ENCODE data around the gene MBNL2. TPM values are rescaled to one million over a fixed set of nuclear protein-coding genes. Genes with fewer than 3 reads are reported as not detected.
A peak's percentile ranks its signal among the peaks of the same experiment; 100 is the strongest.

The MBNL2 gene
- total and polyA plus RNA-seq, 5 experiments from 2014 or later: 12.2 to 35.4 (median 14.5) TPM

DNA sequence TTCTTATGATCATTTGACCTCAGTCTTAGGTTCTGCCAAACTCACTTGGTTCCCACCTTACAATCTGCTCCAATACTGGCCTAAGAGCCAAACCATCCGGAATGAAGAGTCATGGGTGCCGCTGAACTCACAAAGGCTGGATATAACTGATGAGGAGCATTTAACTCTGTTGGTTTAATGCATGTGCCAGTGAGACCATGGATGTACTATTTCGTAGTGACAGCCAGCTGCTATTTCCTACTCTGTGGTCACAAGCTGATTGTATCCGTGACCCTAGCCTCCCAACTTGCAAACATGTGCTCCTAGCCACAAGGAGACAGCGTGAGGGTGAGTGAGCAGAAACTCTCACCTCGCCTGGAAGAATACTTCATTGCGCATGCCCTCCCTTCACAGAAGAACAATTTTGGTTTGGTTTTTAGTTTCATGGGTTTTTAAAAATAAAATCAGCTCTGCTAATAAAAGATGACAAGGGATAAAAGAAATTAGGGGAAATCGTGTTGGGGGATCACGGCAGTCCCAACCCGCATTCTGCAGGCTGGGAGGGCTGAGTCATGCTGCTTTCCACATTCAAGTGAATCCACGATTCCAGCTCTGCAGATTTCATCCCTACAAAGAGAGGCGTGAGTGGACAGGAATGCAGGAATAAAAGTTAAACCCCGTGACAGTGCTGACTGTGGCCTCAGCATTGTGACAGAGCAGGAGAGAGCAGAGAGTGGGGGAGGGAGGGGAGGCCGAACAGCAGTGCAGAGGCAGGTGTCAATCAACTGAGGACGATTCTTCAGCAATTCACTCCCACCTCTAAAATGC lies 145.1 kb downstream of the MBNL2 start:
- ATAC-seq: no peak
- Mint-ChIP-seq H3K4me1 (peaks cover 15 to 25% (median 20%) of the 10 kb centered on the region in 4 donors), H3K27ac (peak overlapping the region in 5 of 10 donors; percentile 19 to 80 (median 29)), H3K9me3 (no peaks in the 10 kb centered on the region), H3K27me3 (no peaks in the 10 kb centered on the region), H3K36me3 (peaks cover 12 to 71% (median 32%) of the 10 kb centered on the region in 3 donors), H3K4me3 (peak overlapping the region in 3 of 10 donors; percentile 17 to 48 (median 37))
- no peak for DNase-seq
- POLR2A ChIA-PET: no interaction called here

DNA sequence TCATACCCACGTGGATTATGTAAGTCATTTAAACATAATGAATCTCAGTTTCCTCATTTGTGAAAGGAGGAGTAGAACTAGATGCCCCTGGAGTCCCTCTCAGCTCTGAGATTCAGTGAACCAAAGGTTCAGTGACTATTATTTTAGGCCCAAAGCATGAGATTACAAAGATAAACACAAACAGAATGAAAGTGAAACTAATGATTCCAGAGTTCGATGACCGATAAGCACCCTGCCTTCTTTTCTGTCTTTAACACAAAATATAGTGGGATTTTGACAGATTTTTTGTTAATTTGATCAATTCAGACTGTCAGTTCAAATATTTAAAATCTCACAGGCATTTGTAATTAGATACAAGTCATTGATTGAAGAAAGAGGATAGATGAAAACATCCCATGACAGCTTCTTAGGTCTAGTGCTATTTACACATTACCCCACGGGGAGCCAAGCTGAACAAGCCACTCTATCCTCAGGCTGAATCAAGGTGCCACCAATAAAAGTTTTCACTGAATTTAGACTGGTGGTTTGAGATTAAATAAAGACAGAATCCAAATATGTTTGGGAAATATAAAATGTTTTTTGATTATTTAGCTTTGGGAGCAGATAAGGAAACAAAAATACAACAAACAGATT lies 147.2 kb downstream of the MBNL2 start:
- Mint-ChIP-seq H3K36me3 (peaks cover 4 to 56% (median 24%) of the 10 kb centered on the region in 3 donors), H3K4me1 (peaks cover 13 to 25% (median 20%) of the 10 kb centered on the region in 4 donors), H3K9me3 (no peaks in the 10 kb centered on the region), H3K27me3 (no peaks in the 10 kb centered on the region), H3K27ac (peak overlapping the region; percentile 73 to 97 (median 89)), H3K4me3 (peak overlapping the region; percentile 71 to 93 (median 87))
- peak in 1 of 2 donors; percentile 35 for ATAC-seq
- POLR2A ChIA-PET: interaction anchor here (0.7 to 2.2 kb wide), 3 partner anchors 10 to 64 kb away, joined by 3 to 9 read pairs (median 5); partner anchors contain the start of gene RAP2A
- peak in 3 of 10 donors; percentile 14 to 21 (median 15) for DNase-seq

DNA sequence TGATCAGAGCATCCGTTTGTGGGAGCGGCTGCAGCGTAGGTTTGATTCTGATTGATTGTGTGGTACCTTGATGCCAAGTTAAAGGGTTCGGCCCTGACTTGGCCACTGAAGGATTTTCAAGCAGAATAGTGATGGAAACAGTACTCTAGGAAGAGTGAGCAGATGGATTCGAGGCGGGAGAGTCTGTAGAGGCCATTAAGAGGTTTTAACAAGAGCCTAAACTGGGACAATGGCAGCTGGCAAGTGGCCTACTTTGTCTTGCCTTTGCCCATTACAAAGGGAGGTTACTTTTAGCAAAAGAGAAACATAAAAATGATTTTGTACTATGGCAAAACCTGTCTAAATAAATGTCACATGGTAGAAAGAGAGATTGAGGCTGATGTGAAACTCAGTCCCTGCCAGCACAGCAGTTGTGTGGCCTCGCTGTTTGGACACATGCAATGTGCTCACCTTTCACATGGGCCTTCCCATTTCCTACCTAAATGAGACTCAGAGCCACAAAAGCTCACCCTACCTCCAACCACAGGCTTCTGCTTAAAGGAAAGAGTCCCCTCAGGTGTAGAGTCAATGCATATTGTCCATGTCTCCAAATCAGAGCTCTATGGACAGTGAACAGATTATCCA lies 149.5 kb downstream of the MBNL2 start:
- no peak overlapping the region for H3K27ac Mint-ChIP-seq
- no peaks in the 10 kb centered on the region for H3K9me3 Mint-ChIP-seq
- no peaks in the 10 kb centered on the region for H3K27me3 Mint-ChIP-seq
- no peak overlapping the region for H3K4me3 Mint-ChIP-seq
- H3K36me3 Mint-ChIP-seq: peaks cover 0 to 57% (median 31%) of the 10 kb centered on the region in 3 donors
- H3K4me1 Mint-ChIP-seq: peaks cover 13 to 25% (median 20%) of the 10 kb centered on the region in 4 donors
- DNase-seq: no peak
- POLR2A ChIA-PET: no interaction called here
- ATAC-seq: no peak

DNA sequence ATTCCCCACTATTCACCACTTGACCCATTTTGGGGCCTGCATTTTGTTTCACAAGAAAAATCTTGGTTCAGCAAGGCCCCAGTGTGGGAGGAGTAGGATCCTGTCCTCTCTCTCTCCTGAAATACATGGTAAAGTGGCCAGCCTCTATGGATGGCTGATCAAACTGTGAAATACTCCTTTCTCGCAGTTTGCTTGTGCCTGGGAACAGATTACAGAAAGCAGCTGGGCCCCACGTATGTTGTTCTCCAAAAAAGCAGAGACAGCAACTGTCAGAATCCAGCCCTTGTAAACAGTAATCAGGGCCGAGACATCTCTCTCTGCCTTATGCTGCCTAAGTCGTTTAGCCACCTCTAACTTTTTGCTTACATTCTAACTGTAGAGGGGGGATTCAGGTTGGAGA lies 150.8 kb downstream of the MBNL2 start:
- peak overlapping the region in 1 of 10 donors; percentile 9 for H3K27ac Mint-ChIP-seq
- H3K4me3 Mint-ChIP-seq: no peak overlapping the region
- DNase-seq (no peak), ATAC-seq (no peak)
- POLR2A ChIA-PET: no interaction called here
- no peaks in the 10 kb centered on the region for H3K27me3 Mint-ChIP-seq
- no peaks in the 10 kb centered on the region for H3K9me3 Mint-ChIP-seq
- peaks cover 0 to 57% (median 26%) of the 10 kb centered on the region in 3 donors for H3K36me3 Mint-ChIP-seq
- H3K4me1 Mint-ChIP-seq: peaks cover 9 to 14% (median 13%) of the 10 kb centered on the region in 4 donors

DNA sequence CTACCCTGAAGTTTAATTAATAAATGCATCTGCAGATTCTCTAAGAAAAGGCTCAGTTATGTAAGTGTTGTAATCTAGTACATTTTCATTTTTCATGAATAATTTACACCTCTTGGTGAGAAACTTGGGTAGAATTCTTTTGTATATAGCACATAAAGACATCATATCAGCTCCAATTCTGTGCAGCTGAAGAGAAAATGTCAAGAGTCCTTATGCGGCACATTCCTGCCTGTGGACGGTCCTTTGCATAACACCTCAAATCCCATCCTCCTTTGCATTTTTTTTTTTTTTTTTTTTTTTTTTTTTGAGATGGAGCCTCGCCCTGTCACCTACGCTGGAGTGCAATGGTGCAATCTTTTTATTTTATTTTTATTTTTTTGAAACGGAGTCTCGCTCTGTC lies 151.7 kb downstream of the MBNL2 start:
- POLR2A ChIA-PET: interaction anchor here (0.6 kb wide), 1 partner anchor 9 kb away, joined by 3 read pairs; no protein-coding TSS in a partner anchor
- Mint-ChIP-seq H3K27ac (peak overlapping the region in 1 of 10 donors; percentile 37), H3K4me1 (peaks cover 6 to 9% (median 7%) of the 10 kb centered on the region in 4 donors), H3K27me3 (no peaks in the 10 kb centered on the region), H3K9me3 (no peaks in the 10 kb centered on the region), H3K36me3 (peaks cover 0 to 57% (median 26%) of the 10 kb centered on the region in 3 donors), H3K4me3 (no peak overlapping the region)
- DNase-seq (no peak), ATAC-seq (no peak)

DNA sequence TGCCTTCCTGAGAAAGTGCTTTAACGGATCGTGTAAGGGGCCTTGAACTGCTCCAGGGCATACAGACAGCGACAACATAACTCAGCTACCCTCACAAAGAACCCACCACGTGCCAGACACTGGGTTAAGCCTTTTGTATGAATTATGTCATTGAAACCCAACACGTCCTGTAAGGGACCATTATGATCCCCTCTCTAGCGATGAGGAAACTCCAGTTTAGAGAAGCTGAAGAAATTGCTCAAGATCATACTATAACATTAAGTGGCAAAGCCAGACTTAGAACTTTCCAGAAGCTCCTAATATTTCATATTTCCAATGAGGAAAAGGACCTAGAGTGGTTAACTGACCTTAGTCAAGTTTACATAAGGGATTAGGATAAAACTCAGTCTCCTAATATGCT lies 154.8 kb downstream of the MBNL2 start:
- Mint-ChIP-seq H3K4me3 (no peak overlapping the region), H3K9me3 (no peaks in the 10 kb centered on the region), H3K36me3 (peaks cover 0 to 64% (median 35%) of the 10 kb centered on the region in 3 donors), H3K27me3 (no peaks in the 10 kb centered on the region), H3K27ac (no peak overlapping the region), H3K4me1 (peaks cover 0 to 6% (median 2%) of the 10 kb centered on the region in 4 donors)
- no peak for DNase-seq
- ATAC-seq: no peak
- POLR2A ChIA-PET: no interaction called here

DNA sequence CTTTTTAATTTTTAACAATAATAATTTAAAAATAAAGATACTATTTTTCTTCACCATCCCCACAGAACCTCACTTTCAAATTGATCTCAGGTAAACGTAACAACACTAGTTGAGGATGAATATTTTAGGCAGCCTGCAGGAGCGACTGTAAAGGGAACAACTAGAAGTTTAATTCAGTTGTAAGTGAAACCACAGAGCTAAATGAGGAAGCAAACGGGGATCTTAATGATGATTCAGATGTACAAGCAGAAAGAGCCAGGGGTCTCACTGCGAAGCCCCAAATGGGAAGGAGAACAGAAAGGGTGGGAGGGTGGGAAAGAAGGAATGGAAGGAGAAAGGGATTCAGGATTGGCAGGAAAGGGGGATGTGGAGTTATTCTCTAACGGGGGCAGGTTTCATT lies 157.3 kb downstream of the MBNL2 start:
- no peak overlapping the region for H3K4me3 Mint-ChIP-seq
- H3K4me1 Mint-ChIP-seq: peaks cover 4 to 8% (median 5%) of the 10 kb centered on the region in 4 donors
- ATAC-seq: no peak
- H3K9me3 Mint-ChIP-seq: no peaks in the 10 kb centered on the region
- no peak overlapping the region for H3K27ac Mint-ChIP-seq
- H3K27me3 Mint-ChIP-seq: no peaks in the 10 kb centered on the region
- POLR2A ChIA-PET: no interaction called here
- DNase-seq: no peak
- peaks cover 0 to 67% (median 41%) of the 10 kb centered on the region in 3 donors for H3K36me3 Mint-ChIP-seq

DNA sequence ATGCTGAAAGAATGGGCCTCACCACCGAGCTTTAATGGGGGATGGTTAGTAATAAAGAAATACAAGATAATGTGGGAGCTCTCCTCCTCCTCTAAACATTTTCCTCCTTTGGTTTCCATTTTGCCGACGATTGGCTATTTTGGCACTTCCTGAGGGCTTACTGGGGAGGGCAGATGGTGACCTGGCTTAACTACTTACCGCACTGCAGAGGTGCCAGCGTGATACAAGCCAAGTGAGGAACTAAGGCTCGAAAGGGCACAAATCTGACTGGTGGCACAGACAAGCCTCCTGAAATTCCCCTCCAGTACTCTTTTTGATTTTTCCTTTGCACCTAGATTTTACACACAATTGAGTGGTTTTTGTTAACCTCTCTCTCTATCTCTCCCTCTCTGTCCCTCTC lies 158.6 kb downstream of the MBNL2 start:
- Mint-ChIP-seq H3K9me3 (no peaks in the 10 kb centered on the region), H3K36me3 (peaks cover 0 to 54% (median 39%) of the 10 kb centered on the region in 3 donors), H3K27ac (peak overlapping the region in 1 of 10 donors; percentile 37), H3K4me3 (no peak overlapping the region), H3K4me1 (peaks cover 3 to 17% (median 10%) of the 10 kb centered on the region in 4 donors), H3K27me3 (no peaks in the 10 kb centered on the region)
- ATAC-seq (no peak), DNase-seq (no peak)
- POLR2A ChIA-PET: no interaction called here

DNA sequence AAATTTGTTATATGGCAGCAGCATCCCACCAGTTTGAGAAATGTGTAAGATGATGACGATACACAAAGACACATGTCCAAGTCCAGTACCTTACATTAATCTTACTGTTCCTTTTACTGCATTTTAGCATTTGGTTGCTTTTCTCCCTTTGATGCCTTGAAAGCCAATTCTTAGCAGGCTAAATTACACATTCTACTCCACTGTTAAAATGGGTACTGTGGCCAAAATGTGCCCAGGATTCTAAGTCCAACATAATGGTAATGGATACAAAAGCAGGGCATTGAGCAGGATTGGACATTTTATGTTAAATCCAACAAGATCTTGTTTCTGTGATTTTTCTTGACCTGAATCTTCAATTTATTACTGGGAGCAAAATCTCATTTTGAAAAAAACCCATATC lies 159.1 kb downstream of the MBNL2 start:
- Mint-ChIP-seq H3K4me3 (no peak overlapping the region), H3K36me3 (peaks cover 0 to 50% (median 36%) of the 10 kb centered on the region in 3 donors)
- ATAC-seq: no peak

DNA sequence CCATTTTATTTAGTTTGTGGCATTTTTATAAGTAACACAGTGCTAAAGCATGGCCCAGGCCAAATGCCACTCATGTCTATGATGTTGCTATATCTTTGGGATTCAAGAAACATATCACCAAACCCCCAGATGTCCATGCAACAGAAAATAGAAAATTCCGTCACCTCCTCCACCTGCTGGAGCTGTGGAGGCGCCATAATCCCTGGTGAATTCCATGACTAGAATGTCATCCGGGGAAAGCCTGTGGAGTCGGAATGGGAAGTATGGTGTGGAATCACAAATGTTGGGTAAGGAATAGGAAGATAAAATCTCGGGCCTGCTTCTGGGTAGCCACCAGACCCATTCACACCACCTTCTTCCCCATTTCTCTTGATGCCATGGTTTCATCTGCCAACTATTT lies 160.1 kb downstream of the MBNL2 start:
- no peak overlapping the region for H3K27ac Mint-ChIP-seq
- POLR2A ChIA-PET: no interaction called here
- H3K36me3 Mint-ChIP-seq: peaks cover 0 to 40% (median 30%) of the 10 kb centered on the region in 3 donors

More for the DNA sequence above, 159.1 kb downstream of the MBNL2 start:
- Mint-ChIP-seq H3K27me3 (no peaks in the 10 kb centered on the region), H3K27ac (no peak overlapping the region), H3K9me3 (no peaks in the 10 kb centered on the region), H3K4me1 (peaks cover 5 to 22% (median 14%) of the 10 kb centered on the region in 4 donors)
- POLR2A ChIA-PET: no interaction called here
- DNase-seq: no peak

DNA sequence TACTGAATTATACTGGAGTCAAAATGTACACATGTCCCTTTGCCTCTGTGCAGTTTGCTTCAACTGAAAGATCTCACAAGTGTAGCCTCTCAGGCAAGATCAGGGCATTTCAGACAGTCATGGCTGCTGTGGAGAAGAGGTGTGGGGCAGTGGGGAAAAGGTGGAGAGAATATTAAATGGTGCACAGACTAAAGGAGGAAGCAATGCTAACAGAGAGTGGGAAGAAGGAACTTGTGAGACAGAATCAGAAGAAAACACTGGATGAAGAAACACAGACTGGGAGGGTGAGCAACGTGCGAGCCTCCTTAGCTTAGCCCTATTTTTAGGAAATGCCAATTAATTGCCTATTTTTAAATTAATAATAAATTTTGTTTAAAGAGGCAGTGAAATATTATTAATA lies 162.2 kb downstream of the MBNL2 start:
- peak overlapping the region in 1 of 10 donors; percentile 42 for H3K4me3 Mint-ChIP-seq
- H3K27me3 Mint-ChIP-seq: no peaks in the 10 kb centered on the region
- H3K36me3 Mint-ChIP-seq: peaks cover 0 to 40% (median 28%) of the 10 kb centered on the region in 3 donors
- no peak overlapping the region for H3K27ac Mint-ChIP-seq
- ATAC-seq: no peak
- peaks cover 20 to 43% (median 29%) of the 10 kb centered on the region in 4 donors for H3K4me1 Mint-ChIP-seq
- POLR2A ChIA-PET: no interaction called here
- DNase-seq: no peak
- H3K9me3 Mint-ChIP-seq: no peaks in the 10 kb centered on the region

More for the DNA sequence above, 160.1 kb downstream of the MBNL2 start:
- Mint-ChIP-seq H3K4me3 (no peak overlapping the region), H3K27me3 (no peaks in the 10 kb centered on the region), H3K9me3 (no peaks in the 10 kb centered on the region), H3K4me1 (peaks cover 15 to 33% (median 25%) of the 10 kb centered on the region in 4 donors)
- ATAC-seq (no peak), DNase-seq (no peak)

DNA sequence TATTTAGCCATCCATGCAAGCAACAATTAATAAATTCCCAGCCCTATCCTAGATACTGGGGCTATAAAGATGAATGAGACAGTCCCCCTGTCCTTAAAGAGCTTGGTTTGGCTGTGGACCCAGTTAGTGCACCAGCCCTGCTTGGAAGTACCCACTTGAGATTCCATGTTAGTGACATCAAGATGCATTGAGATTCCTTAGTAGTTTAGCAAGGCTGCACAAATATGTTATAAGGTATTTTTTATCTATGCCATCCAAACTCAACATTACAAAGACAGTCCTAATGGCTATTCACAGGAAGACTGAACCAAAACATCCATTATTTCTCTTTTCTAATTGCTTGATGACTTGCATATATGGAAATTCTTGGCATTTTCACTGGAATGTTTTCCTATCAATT lies 163.0 kb downstream of the MBNL2 start:
- Mint-ChIP-seq H3K9me3 (no peaks in the 10 kb centered on the region), H3K27ac (no peak overlapping the region), H3K4me3 (no peak overlapping the region), H3K36me3 (peaks cover 0 to 38% (median 24%) of the 10 kb centered on the region in 3 donors), H3K4me1 (peaks cover 21 to 42% (median 29%) of the 10 kb centered on the region in 4 donors), H3K27me3 (no peaks in the 10 kb centered on the region)
- DNase-seq (no peak), ATAC-seq (no peak)
- POLR2A ChIA-PET: interaction anchor here (1.5 kb wide), 1 partner anchor 13 kb away, joined by 3 read pairs; no protein-coding TSS in a partner anchor

Measured in naive thymus-derived CD8-positive, alpha-beta T cell (primary cell).